Gastroesophageal sphincter (tissue), 4 donors: ENCODE results near the gene DDX17. TPM values are rescaled to one million over a fixed set of nuclear protein-coding genes. Genes with fewer than 3 reads are reported as not detected.

Experiments
- ATAC-seq: fragments of 150-250 bp; one replicate; pipeline ENCODE4 v1.9.1; 2016; ENCODE audit warnings: mild to moderate bottlenecking, moderate library complexity
- H3K27ac ChIP-seq, 4 donors: fragments of 200-600 bp; sonication (generic) in 3 of 4; 1 replicate in 3 of 4; 2 replicates in 1 of 4; pipeline ENCODE4 v1.5.1; 2016 to 2019
- H3K27me3 ChIP-seq: fragments of 200-600 bp; sonication (generic); one replicate; pipeline ENCODE4 v1.5.1; 2019
- H3K36me3 ChIP-seq, 2 donors: fragments of 200-600 bp; sonication (generic); one replicate each; pipeline ENCODE4 v1.5.1; 2019; ENCODE audit warnings: control low read depth in 1 of 2
- H3K4me1 ChIP-seq, 3 donors: fragments of 200-600 bp; sonication (generic); 1 replicate in 2 of 3; 2 replicates in 1 of 3; pipeline ENCODE4 v1.5.1; 2016 to 2019; ENCODE audit warnings: control low read depth in 2 of 3
- H3K4me3 ChIP-seq, 2 donors: fragments of 200-600 bp; sonication (generic); one replicate each; pipeline ENCODE4 v1.5.1; 2019; ENCODE audit warnings: mild to moderate bottlenecking in 1 of 2, moderate library complexity in 1 of 2
- H3K9me3 ChIP-seq, 3 donors: fragments of 200-600 bp; sonication (generic); one replicate each; pipeline ENCODE4 v1.5.1; 2017 to 2019; ENCODE audit warnings: control low read depth in 2 of 3
- EP300 ChIP-seq: sonication (generic); formaldehyde crosslinking; IDR thresholded peaks from one replicate; pipeline ENCODE4 v1.6.1; 2017; ENCODE audit warnings: antibody characterized with exemption, mild to moderate bottlenecking
- POLR2A ChIP-seq, 2 donors: fragments of 450-650 bp; IDR thresholded peaks; one replicate each; pipeline ENCODE4 v1.6.1; 2017; ENCODE audit warnings: antibody characterized with exemption in 2 of 2, mild to moderate bottlenecking in 2 of 2, moderate library complexity in 1 of 2
- POLR2AphosphoS5 ChIP-seq: sonication (generic); formaldehyde crosslinking; IDR thresholded peaks from one replicate; pipeline ENCODE4 v1.6.1; 2017; ENCODE audit warnings: antibody characterized with exemption
- WGBS, 2 donors: methylation state at CpG; one replicate each; pipeline ENCODE4 v1.1.5; 2018; ENCODE audit warnings: low coverage in 1 of 2; 5-methylcytosine and 5-hydroxymethylcytosine counted together
- total RNA-seq, 4 donors: library from RNA; depleted of rRNA; stranded (reverse); fragments of >200 nt; gene quantifications; one replicate each; pipeline ENCODE4 v1.1.0, GENCODE V29; 2016
- TF ChIP-seq, protein P1 (sequence below), 4 experiments: fragments of 200-600 bp in 2 of 4; fragments of 450-650 bp in 2 of 4; sonication (generic) in 1 of 4; IDR thresholded peaks; one replicate each; pipeline ENCODE4 v1.5.1; 2017 to 2019; ENCODE audit warnings: antibody characterized with exemption in 4 of 4, mild to moderate bottlenecking in 2 of 4, moderate library complexity in 2 of 4

DDX17 gene
- total RNA-seq, 4 donors from 2014 or later = 323 to 610 (median 490) TPM

DNA sequence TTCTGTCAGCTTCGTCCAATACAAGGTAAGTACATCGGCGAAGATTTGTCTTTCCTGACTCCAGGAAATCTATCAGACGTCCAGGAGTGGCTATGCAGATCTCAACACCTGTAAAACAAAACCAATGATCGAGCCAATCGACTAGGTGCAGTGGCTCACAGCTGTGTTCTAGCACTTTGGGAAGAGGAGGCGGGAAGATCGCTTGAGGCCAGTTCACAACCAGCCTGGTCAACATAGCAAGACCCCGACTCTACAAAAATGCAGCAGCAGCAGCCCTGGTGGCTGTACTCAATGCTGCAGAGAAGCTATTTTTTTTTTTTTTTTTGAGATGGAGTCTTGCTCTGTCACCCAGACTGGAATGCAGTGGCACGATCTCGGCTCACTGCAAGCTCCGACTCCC, 11.2 kb downstream of the DDX17 start:
- Histone ChIP-seq H3K27me3 (no peaks in the 10 kb centered on the region), H3K27ac (peak overlapping the region in 1 of 4 donors; percentile 16), H3K4me3 (no peak overlapping the region), H3K4me1 (peaks cover 4 to 87% (median 13%) of the 10 kb centered on the region in 3 donors), H3K36me3 (peaks cover 32 to 100% of the 10 kb centered on the region in 2 donors), H3K9me3 (no peaks in the 10 kb centered on the region)
- TF ChIP-seq, protein P1, sequence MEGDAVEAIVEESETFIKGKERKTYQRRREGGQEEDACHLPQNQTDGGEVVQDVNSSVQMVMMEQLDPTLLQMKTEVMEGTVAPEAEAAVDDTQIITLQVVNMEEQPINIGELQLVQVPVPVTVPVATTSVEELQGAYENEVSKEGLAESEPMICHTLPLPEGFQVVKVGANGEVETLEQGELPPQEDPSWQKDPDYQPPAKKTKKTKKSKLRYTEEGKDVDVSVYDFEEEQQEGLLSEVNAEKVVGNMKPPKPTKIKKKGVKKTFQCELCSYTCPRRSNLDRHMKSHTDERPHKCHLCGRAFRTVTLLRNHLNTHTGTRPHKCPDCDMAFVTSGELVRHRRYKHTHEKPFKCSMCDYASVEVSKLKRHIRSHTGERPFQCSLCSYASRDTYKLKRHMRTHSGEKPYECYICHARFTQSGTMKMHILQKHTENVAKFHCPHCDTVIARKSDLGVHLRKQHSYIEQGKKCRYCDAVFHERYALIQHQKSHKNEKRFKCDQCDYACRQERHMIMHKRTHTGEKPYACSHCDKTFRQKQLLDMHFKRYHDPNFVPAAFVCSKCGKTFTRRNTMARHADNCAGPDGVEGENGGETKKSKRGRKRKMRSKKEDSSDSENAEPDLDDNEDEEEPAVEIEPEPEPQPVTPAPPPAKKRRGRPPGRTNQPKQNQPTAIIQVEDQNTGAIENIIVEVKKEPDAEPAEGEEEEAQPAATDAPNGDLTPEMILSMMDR (IDR thresholded peaks at IDR 0.05) = no peak
- no peak for TF ChIP-seq POLR2AphosphoS5
- no peak for TF ChIP-seq EP300
- TF ChIP-seq POLR2A (IDR thresholded peaks at IDR 0.05) = no peak
- 74 to 80% methylated on average over 5 to 8 of the region's 12 CpGs for WGBS, 2 donors
- ATAC-seq = no peak

DNA sequence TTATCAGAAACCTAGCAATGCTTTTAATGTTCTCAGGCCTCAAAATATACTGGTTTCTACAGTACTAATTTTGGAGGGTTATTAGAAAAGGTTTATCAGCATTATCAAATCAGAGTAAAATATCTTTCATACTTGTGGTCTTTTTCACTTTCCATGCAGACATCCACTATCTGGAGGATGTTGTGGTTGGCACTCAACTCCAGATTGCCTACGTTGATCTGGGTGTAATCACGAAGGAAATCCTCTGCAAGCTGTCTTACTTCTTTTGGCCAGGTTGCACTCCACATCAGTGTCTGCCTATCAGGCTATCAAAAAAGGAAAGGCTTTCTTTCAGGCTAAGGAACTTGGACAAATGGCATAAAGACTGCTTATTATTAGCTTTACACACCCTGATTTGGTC, 11.6 kb downstream of the DDX17 start:
- no peaks in the 10 kb centered on the region for H3K9me3 ChIP-seq
- peak overlapping the region in 1 of 4 donors; percentile 53 for H3K27ac ChIP-seq
- 21 to 33% methylated on average over 2 of the region's 2 CpGs for WGBS, 2 donors
- peaks cover 32 to 100% of the 10 kb centered on the region in 2 donors for H3K36me3 ChIP-seq
- TF ChIP-seq EP300 (no peak), POLR2AphosphoS5 (no peak), POLR2A (IDR thresholded peaks at IDR 0.05) (no peak)
- TF ChIP-seq, protein P1 (IDR thresholded peaks at IDR 0.05) = no peak
- no peaks in the 10 kb centered on the region for H3K27me3 ChIP-seq
- H3K4me1 ChIP-seq = peaks cover 4 to 87% (median 13%) of the 10 kb centered on the region in 3 donors
- H3K4me3 ChIP-seq = no peak overlapping the region
- no peak for ATAC-seq

DNA sequence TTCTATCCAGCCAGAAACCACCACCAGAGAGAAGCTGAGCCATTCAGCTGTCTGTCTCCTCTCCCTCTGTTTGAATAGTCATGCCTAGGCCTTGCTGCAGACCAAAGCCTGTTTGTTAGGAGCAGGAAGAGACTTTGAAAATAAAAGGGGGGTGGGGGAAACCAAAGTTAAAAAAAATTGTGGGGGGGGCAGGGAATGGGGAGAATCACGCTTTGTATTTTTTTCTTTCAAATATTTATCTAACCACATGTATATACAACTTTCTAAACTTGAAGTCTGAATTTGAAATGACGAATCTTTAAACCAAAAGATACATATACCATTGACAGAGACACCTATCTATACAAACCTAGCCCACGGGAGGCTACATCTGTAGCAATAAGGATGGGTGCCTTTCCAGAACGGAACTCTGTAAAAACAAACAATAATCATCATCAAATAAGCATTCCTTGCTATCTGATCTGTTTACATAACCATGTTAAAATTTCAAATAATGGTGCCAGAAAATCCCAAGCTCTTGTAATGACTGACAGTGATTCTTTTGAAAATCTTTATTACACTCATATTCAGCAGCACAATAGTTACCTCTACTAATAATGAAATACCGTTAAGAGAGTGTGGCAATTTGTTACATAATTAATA, 14.3 kb downstream of the DDX17 start:
- Histone ChIP-seq H3K9me3 (no peaks in the 10 kb centered on the region), H3K27me3 (no peaks in the 10 kb centered on the region), H3K4me3 (no peak overlapping the region), H3K27ac (peak overlapping the region; percentile 50 to 74 (median 56)), H3K36me3 (peaks cover 23 to 100% of the 10 kb centered on the region in 2 donors), H3K4me1 (peaks cover 4 to 86% (median 13%) of the 10 kb centered on the region in 3 donors)
- WGBS, 2 donors = 27 to 48% methylated on average over 5 of the region's 5 CpGs
- TF ChIP-seq EP300 (no peak), POLR2A (IDR thresholded peaks at IDR 0.05) (no peak), POLR2AphosphoS5 (no peak)
- TF ChIP-seq, protein P1 (IDR thresholded peaks at IDR 0.05) = no peak
- no peak for ATAC-seq

DNA sequence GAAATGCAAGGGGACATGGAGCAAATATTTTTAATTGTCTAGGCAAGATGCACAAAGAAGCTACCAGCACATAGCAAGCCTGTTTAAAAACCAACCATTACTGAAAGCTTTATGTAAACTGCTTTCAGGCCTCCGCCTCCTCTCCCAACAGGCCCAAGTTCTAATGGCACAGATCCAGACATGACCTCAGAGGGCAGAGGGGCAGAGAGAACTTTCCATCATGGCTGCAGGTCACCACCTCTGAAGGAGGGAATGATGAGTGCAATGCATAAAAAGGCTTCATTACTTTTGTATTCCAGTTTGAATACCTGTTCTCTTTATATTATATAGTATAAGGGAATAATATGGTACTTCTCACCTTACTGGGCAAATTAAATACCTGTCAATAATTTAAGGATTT, 15.2 kb downstream of the DDX17 start:
- Histone ChIP-seq H3K36me3 (peaks cover 16 to 100% of the 10 kb centered on the region in 2 donors), H3K27ac (peak overlapping the region; percentile 53 to 74 (median 65)), H3K27me3 (no peaks in the 10 kb centered on the region), H3K4me1 (peaks cover 4 to 77% (median 13%) of the 10 kb centered on the region in 3 donors), H3K9me3 (no peaks in the 10 kb centered on the region), H3K4me3 (no peak overlapping the region)
- TF ChIP-seq POLR2AphosphoS5 (peak; percentile 79), POLR2A (IDR thresholded peaks at IDR 0.05) (no peak)
- 10 to 38% methylated on average over 1 of the region's 1 CpG for WGBS, 2 donors
- ATAC-seq = peak; percentile 83

DNA sequence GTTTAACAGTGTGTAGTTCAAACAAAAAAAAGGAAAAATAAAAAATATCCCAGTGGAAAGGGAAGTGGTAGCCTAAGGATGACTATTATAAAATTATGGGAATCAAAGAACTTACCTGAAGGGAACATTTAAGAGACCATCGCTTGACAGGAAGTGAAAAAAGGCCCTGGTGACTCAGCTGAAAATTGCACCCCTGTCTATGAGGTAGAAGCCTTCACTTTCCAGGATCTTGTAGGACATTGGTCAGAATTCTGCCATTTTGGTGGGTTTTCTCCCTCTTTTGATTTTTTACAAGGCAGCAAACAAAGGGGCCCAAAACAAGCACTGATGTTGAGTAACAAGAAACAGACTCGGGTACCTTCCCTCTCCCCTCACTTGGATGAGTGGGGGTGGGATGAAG, 15.6 kb downstream of the DDX17 start:
- Histone ChIP-seq H3K36me3 (peaks cover 16 to 100% of the 10 kb centered on the region in 2 donors), H3K27ac (peak overlapping the region; percentile 53 to 74 (median 65)), H3K27me3 (no peaks in the 10 kb centered on the region), H3K4me1 (peaks cover 4 to 77% (median 13%) of the 10 kb centered on the region in 3 donors), H3K4me3 (no peak overlapping the region), H3K9me3 (no peaks in the 10 kb centered on the region)
- ATAC-seq = no peak
- TF ChIP-seq, protein P1 (IDR thresholded peaks at IDR 0.05) = no peak
- TF ChIP-seq POLR2AphosphoS5 = no peak
- TF ChIP-seq EP300 = no peak
- no peak for TF ChIP-seq POLR2A (IDR thresholded peaks at IDR 0.05)
- whole genome bisulfite sequencing, 2 donors = 39 to 72% methylated on average over 2 of the region's 2 CpGs
